A549 (cell line): ENCODE data around the gene DHX8.

ENCODE experiments used
- CTCF ChIP-seq: fragments of >200 bp; sonication (Bioruptor Twin); formaldehyde crosslinking; IDR thresholded peaks from 3 replicates; pipeline ENCODE4 v1.5.1; 2016
- ESRRA ChIP-seq: fragments of 150-350 bp; IDR thresholded peaks from 2 replicates; pipeline ENCODE4 v1.6.1; 2014; ENCODE audit warnings: mild to moderate bottlenecking, low read length, borderline replicate concordance
- HOXA7 ChIP-seq: fragments of 250-450 bp; sonication (Bioruptor Pico); IDR thresholded peaks from 2 replicates; pipeline ENCODE4 v1.5.0; 2020; ENCODE audit warnings: mild to moderate bottlenecking, moderate library complexity
- POLR2A ChIP-seq: IDR thresholded peaks from 2 replicates; pipeline ENCODE4 v1.6.1; 2012; ENCODE audit warnings: mild to moderate bottlenecking, low read length
- RCOR1 ChIP-seq: fragments of 150-350 bp; IDR thresholded peaks from 2 replicates; pipeline ENCODE4 v1.6.1; 2014; ENCODE audit warnings: antibody characterized with exemption, low read length, low read depth
- RFX5 ChIP-seq: fragments of 450-650 bp; IDR thresholded peaks from 2 replicates; pipeline ENCODE4 v1.7.1; 2014; ENCODE audit warnings: antibody characterized with exemption, mild to moderate bottlenecking, moderate library complexity

- TF ChIP-seq POLR2A (no peak), CTCF (no peak), HOXA7 (CRISPR knock-in tag) (no peak), RCOR1 (no peak), ESRRA (no peak), RFX5 (no peak)
Measured at GRCh38 chr17:43548689-43549379, 65.1 kb downstream of the DHX8 start.
